HG02970 (cell line): ENCODE results near the gene MTMR11.
"Not testable (repeated sequence)": the region's sequence is repeated elsewhere in the genome, so short reads cannot be mapped to it uniquely, and the experiment has no call there.

Experiments
- ATAC-seq: cut with Tn5 transposase; IDR thresholded peaks from one replicate; pipeline ENCODE4 v1.9.1; 2021; ENCODE audit warnings: mild to moderate bottlenecking, moderate library complexity, moderate number of reproducible peaks; ENCODE audit not compliant: unreplicated experiment, low FRiP score

Gene MTMR11

GRCh38 chr1:149906570-149907075 lies 30.1 kb downstream of the MTMR11 start:
- ATAC-seq: no peak

- no peak for ATAC-seq
Measured at GRCh38 chr1:149903836-149904491, 32.7 kb downstream of the MTMR11 start.

GRCh38 chr1:149899460-149900284 lies 37.0 kb downstream of the MTMR11 start, which contains the start of gene BOLA1:
BOLA1 (plus strand) TSS chr1:149899568; CDS start chr1:149900060, 492 bp downstream.
- ATAC-seq: peak; percentile 81

GRCh38 chr1:149896575-149896974 lies 40.1 kb downstream of the MTMR11 start:
- no peak for ATAC-seq

GRCh38 chr1:149888999-149889289 lies 47.7 kb downstream of the MTMR11 start:
- ATAC-seq: no peak

- ATAC-seq: no peak
Measured at GRCh38 chr1:149888247-149888998, 48.3 kb downstream of the MTMR11 start.

- ATAC-seq: peak; percentile 38
Measured at GRCh38 chr1:149887456-149888246, 49.0 kb downstream of the MTMR11 start.

- ATAC-seq: not testable (repeated sequence)
Measured at GRCh38 chr1:149887196-149887455, 49.6 kb downstream of the MTMR11 start.

GRCh38 chr1:149886396-149887195 lies 50.1 kb downstream of the MTMR11 start:
- ATAC-seq: peak; percentile 60

- ATAC-seq: not testable (repeated sequence)
Measured at GRCh38 chr1:149886121-149886395, 50.6 kb downstream of the MTMR11 start.

GRCh38 chr1:149885339-149886120 lies 51.1 kb downstream of the MTMR11 start:
- ATAC-seq: no peak

- ATAC-seq: no peak
Measured at GRCh38 chr1:149884433-149885338, 52.0 kb downstream of the MTMR11 start.

GRCh38 chr1:149883598-149884247 lies 53.0 kb downstream of the MTMR11 start:
- ATAC-seq: no peak

- no peak for ATAC-seq
Measured at GRCh38 chr1:149881876-149882275, 54.8 kb downstream of the MTMR11 start.

- ATAC-seq: no peak
Measured at GRCh38 chr1:149879556-149879955, 57.1 kb downstream of the MTMR11 start.
